ENCODE results near the gene SPATS2.
"Not testable (repeated sequence)": the region's sequence is repeated elsewhere in the genome, so short reads cannot be mapped to it uniquely, and the experiment has no call there.

Gene SPATS2

DNA sequence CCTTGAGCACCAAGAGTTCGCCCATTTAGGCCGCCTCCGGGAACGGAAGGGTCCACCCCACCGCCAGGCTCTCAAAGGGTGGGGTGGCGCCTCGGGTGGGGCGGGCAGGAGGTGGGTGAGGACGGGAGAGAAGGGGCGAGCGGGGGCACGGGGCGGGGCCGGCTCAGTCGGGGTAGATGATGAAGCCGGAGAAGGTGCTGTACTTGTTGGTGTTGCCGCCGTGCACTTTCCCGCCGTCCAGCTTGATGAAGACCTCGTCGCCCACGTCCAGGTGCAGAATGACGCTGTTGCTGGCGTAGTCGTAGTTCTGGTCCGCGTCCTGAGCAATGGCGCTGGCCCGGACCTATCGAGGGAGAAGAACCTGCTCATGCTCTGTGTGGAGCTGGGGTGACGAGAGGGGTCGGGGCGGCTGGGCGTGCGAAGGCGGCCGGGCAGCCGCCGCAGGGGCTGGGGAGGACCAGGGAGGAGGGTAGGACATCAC is 34.3 kb upstream of the SPATS2 start:
- Histone ChIP-seq H3K27ac (ENCODE audit: extremely low read depth, low read depth, low read length) (no peak overlapping the region), H3K36me3 (ENCODE audit: control insufficient read depth in 2 of 2, insufficient read depth in 1 of 2, low read length in 2 of 2) (peaks cover 13 to 43% of the 10 kb centered on the region in 2 experiments; a peak in 2 of 3 replicates), H3K4me1 (ENCODE audit: control insufficient read depth, insufficient read depth, low read length) (peaks cover 8% of the 10 kb centered on the region; the same call in 1 of the 2 replicates), H3K9me3 (ENCODE audit: control insufficient read depth, insufficient read depth, low read depth, low read length) (no peaks in the 10 kb centered on the region), H3K4me3 (ENCODE audit: low read depth, low read length) (no peak overlapping the region)
- CTCF ChIA-PET, result interaction anchor here (0.7 to 11.4 kb wide), 15 partner anchors 10 to 311 kb away, joined by 3 to 185 read pairs (median 17); partner anchors contain the start of genes DNAJC22 and PRPH
- TF ChIP-seq EGR2 (tag by site-specific recombination; IDR thresholded peaks at IDR 0.05; ENCODE audit: low read depth) (no peak), KLF1 (tag by site-specific recombination; IDR thresholded peaks at IDR 0.05) (peak; percentile 56; the same call in 1 of the 2 replicates)
- POLR2A ChIA-PET, result interaction anchor here (8.2 kb wide), 1 partner anchor 10 kb away, joined by 82 read pairs; the partner anchor contains the start of gene TROAP

DNA sequence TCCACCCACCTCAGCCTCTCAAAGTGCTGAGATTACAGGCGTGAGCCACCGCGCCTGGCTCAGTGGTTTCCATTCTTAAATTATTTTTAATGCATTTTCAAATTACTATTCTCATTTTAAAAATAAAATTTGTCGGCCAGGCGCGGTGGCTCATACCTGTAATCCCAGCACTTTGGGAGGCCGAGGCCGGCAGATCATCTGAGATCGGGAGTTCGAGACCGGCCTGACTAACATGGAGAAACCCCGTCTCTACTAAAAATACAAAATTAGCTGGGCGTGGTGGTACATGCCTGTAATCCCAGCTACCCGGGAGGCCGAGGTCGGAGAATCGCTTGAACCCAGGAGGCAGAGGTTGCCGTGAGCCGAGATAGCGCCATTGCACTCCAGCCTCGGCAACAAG is 33.5 kb upstream of the SPATS2 start:
- ChIA-PET CTCF (interaction anchor here (0.8 to 11.4 kb wide), 8 partner anchors 9 to 246 kb away, joined by 4 to 185 read pairs (median 53); partner anchors contain the start of genes DNAJC22 and PRPH), POLR2A (interaction anchor here (0.6 to 8.2 kb wide), 3 partner anchors 11 to 55 kb away, joined by 3 to 82 read pairs (median 8); partner anchors contain the start of gene TROAP)
- H3K9me3 ChIP-seq (ENCODE audit: control insufficient read depth, insufficient read depth, low read depth, low read length); H3K4me3 ChIP-seq (ENCODE audit: low read depth, low read length); H3K4me1 ChIP-seq (ENCODE audit: control insufficient read depth, insufficient read depth, low read length); H3K27ac ChIP-seq (ENCODE audit: extremely low read depth, low read depth, low read length): not testable (repeated sequence)
- H3K36me3 ChIP-seq (ENCODE audit: control insufficient read depth in 2 of 2, insufficient read depth in 1 of 2, low read length in 2 of 2), result peaks cover 6 to 36% of the 10 kb centered on the region in 2 experiments; a peak in 2 of 3 replicates

DNA sequence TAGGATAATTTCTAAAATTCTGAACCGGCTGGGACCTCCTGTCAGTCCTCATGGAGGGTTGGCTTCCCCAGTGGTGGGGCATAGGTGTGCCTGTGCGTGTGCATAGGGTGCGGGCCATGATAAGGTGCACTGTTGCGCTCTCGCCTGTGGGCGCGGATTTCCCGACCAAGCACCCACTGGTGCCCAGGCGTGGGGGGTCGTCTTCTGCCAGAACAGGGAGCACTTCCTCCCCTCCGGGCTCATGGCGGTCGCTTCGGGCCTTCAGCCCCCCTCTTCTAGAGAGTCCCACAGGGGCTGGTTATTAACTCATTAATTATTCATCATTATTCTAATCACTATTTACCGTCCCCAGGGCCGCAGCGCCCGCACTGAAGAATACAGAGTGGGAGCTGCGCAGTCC is 33.0 kb upstream of the SPATS2 start:
- Histone ChIP-seq H3K4me3 (ENCODE audit: low read depth, low read length) (no peak overlapping the region), H3K4me1 (ENCODE audit: control insufficient read depth, insufficient read depth, low read length) (peaks cover 10% of the 10 kb centered on the region; the same call in 1 of the 2 replicates), H3K9me3 (ENCODE audit: control insufficient read depth, insufficient read depth, low read depth, low read length) (no peaks in the 10 kb centered on the region), H3K36me3 (ENCODE audit: control insufficient read depth in 2 of 2, insufficient read depth in 1 of 2, low read length in 2 of 2) (peaks cover 6 to 31% of the 10 kb centered on the region in 2 experiments; a peak in 1 of 3 replicates), H3K27ac (ENCODE audit: extremely low read depth, low read depth, low read length) (no peak overlapping the region)
- TF ChIP-seq ZNF202 (tag by site-specific recombination; IDR thresholded peaks at IDR 0.05; ENCODE audit: borderline replicate concordance) (no peak), ZNF521 (tag by site-specific recombination; IDR thresholded peaks at IDR 0.05) (no peak), ZNF37A (tag by site-specific recombination; IDR thresholded peaks at IDR 0.05) (no peak), OVOL3 (tag by site-specific recombination; IDR thresholded peaks at IDR 0.05) (no peak), ZNF600 (tag by site-specific recombination; IDR thresholded peaks at IDR 0.05) (no peak), ZNF677 (tag by site-specific recombination; IDR thresholded peaks at IDR 0.05) (no peak), ZBTB17 (tag by site-specific recombination; IDR thresholded peaks at IDR 0.05) (no peak), ZXDB (tag by site-specific recombination; IDR thresholded peaks at IDR 0.05) (no peak), ZIC2 (tag by site-specific recombination; IDR thresholded peaks at IDR 0.05) (no peak), ZBTB20 (tag by site-specific recombination; IDR thresholded peaks at IDR 0.05) (no peak), ZNF76 (tag by site-specific recombination; IDR thresholded peaks at IDR 0.05; ENCODE audit: borderline replicate concordance, low read depth) (no peak), ZNF366 (tag by site-specific recombination; conservative IDR thresholded peaks at IDR 0.05) (no peak), ZNF24 (tag by site-specific recombination; IDR thresholded peaks at IDR 0.05) (no peak), ZNF248 (tag by site-specific recombination; IDR thresholded peaks at IDR 0.05) (no peak), ZNF214 (tag by site-specific recombination; IDR thresholded peaks at IDR 0.05; ENCODE audit: borderline replicate concordance) (no peak), ZNF555 (tag by site-specific recombination; conservative IDR thresholded peaks at IDR 0.05) (no peak)
- TF ChIP-seq, protein P1, sequence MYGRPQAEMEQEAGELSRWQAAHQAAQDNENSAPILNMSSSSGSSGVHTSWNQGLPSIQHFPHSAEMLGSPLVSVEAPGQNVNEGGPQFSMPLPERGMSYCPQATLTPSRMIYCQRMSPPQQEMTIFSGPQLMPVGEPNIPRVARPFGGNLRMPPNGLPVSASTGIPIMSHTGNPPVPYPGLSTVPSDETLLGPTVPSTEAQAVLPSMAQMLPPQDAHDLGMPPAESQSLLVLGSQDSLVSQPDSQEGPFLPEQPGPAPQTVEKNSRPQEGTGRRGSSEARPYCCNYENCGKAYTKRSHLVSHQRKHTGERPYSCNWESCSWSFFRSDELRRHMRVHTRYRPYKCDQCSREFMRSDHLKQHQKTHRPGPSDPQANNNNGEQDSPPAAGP (tag by site-specific recombination; IDR thresholded peaks at IDR 0.05), result no peak
- TF ChIP-seq, protein P2, sequence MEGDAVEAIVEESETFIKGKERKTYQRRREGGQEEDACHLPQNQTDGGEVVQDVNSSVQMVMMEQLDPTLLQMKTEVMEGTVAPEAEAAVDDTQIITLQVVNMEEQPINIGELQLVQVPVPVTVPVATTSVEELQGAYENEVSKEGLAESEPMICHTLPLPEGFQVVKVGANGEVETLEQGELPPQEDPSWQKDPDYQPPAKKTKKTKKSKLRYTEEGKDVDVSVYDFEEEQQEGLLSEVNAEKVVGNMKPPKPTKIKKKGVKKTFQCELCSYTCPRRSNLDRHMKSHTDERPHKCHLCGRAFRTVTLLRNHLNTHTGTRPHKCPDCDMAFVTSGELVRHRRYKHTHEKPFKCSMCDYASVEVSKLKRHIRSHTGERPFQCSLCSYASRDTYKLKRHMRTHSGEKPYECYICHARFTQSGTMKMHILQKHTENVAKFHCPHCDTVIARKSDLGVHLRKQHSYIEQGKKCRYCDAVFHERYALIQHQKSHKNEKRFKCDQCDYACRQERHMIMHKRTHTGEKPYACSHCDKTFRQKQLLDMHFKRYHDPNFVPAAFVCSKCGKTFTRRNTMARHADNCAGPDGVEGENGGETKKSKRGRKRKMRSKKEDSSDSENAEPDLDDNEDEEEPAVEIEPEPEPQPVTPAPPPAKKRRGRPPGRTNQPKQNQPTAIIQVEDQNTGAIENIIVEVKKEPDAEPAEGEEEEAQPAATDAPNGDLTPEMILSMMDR (tag by site-specific recombination; IDR thresholded peaks at IDR 0.05), result no peak
- TF ChIP-seq, protein P3, sequence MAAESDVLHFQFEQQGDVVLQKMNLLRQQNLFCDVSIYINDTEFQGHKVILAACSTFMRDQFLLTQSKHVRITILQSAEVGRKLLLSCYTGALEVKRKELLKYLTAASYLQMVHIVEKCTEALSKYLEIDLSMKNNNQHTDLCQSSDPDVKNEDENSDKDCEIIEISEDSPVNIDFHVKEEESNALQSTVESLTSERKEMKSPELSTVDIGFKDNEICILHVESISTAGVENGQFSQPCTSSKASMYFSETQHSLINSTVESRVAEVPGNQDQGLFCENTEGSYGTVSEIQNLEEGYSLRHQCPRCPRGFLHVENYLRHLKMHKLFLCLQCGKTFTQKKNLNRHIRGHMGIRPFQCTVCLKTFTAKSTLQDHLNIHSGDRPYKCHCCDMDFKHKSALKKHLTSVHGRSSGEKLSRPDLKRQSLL (tag by site-specific recombination; IDR thresholded peaks at IDR 0.05), result no peak
- TF ChIP-seq, protein P4, sequence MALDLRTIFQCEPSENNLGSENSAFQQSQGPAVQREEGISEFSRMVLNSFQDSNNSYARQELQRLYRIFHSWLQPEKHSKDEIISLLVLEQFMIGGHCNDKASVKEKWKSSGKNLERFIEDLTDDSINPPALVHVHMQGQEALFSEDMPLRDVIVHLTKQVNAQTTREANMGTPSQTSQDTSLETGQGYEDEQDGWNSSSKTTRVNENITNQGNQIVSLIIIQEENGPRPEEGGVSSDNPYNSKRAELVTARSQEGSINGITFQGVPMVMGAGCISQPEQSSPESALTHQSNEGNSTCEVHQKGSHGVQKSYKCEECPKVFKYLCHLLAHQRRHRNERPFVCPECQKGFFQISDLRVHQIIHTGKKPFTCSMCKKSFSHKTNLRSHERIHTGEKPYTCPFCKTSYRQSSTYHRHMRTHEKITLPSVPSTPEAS (tag by site-specific recombination; IDR thresholded peaks at IDR 0.05), result no peak
- CTCF ChIA-PET, result interaction anchor here (1.0 to 11.4 kb wide), 6 partner anchors 13 to 246 kb away, joined by 4 to 185 read pairs (median 38); partner anchors contain the start of genes DNAJC22 and PRPH
- POLR2A ChIA-PET, result interaction anchor here (1.0 to 8.2 kb wide), 3 partner anchors 8 to 37 kb away, joined by 3 to 82 read pairs (median 3); partner anchors contain the start of gene TROAP
